HG02981 (cell line): Measurements from ENCODE around the gene NME7.
"Not testable (repeated sequence)": the region's sequence is repeated elsewhere in the genome, so short reads cannot be mapped to it uniquely, and the experiment has no call there.

Experiments
- ATAC-seq: cut with Tn5 transposase; IDR thresholded peaks from one replicate; pipeline ENCODE4 v1.9.1; 2021; ENCODE audit warnings: mild to moderate bottlenecking, moderate library complexity; ENCODE audit not compliant: unreplicated experiment

The NME7 gene

DNA sequence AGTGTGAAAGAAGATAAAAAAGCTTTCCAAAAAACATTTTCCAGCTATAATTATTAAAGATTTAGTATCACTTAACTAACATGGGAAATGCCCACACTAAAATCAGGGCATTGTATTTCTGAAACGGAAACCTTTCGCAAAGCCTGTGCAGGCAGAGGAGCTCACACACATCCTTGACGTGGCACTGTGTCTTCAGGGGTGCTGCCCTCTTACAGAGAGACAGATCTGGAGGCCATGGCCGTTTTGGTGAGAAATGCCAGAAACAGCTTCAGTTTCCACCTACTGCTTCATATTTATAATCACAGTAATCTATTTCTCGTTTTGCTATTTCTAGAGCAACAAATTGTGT, 234.4 kb downstream of the NME7 start:
- no peak for ATAC-seq

DNA sequence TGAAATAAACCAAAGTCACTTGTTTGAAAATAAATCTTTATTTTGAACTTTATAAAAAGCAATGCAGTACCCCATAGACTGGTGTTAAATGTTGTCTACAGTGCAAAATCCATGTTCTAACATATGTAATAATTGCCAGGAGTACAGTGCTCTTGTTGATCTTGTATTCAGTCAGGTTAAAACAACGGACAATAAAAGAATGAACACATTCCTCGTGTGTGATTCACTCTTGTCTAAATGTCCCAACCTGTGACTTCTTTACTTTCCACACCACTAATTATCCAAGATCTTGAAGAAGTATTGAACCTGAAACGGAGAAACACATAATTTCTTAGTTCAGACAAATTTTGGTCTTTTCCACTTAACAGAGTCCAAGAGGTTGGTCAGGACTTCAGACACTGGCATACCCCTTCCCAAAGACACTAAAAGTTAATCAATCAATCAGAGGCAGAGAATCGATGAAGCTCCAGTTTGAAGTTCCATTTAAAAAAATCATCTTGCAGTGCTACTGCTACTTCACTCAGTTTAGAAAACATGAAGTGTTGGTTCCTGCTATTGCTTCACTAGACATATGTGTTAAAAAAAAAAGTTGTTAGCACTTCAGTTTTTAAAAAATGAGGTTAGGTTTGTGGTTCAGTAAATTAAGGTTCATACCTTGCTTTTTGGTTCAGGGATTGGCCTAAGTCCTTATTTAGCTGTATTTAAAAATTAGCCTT, 234.9 kb downstream of the NME7 start:
- no peak for ATAC-seq

DNA sequence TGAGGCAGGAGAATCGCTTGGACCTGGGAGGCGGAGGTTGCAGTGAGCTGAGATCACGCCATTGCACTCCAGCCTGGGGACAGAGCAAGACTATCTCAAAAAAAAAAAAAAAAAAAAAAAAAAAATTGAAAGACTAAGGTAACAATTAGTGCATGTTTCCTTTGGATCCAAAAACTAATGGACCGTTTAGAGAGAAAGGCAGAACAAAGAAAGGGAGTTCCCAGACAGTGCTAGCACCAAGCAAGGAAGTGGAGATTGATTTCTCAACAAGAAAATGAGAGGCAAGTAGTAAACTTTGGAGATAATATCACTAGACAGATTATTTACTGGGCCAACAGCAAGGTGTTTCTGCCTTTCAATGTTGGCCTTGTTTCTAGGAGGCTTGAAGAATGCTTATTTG, 236.9 kb downstream of the NME7 start:
- ATAC-seq = no peak

DNA sequence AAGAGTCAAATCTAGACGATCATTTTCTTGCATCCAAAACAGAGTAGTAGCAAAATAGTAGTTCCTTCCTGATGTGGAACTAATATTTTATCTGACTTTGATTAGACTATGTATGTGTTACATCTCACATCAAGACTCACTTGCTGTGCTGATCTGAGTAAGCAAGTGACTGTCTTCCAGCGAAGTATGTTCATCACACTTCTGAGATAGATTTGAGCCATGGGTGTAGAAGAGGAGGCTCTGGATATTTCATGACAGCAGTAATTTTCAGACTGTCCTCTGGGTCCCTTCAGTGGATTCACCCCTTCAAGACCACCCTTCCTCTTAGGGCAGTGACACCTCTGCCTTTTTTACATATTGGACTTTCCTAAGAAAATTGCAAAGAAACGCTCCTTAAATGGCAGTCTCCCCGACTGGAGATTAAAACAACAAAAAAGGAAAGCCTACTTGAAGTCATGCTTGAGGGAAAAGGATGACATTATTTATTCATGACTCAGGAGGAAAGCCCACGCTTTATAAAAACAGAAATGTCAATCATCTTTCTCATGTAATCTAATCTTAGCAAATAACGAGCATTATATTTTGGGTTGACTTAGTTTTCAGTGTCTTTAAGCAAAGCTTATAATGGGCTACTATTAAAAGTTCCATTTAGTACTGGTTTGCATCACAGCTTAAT, 238.3 kb downstream of the NME7 start:
- no peak for ATAC-seq

DNA sequence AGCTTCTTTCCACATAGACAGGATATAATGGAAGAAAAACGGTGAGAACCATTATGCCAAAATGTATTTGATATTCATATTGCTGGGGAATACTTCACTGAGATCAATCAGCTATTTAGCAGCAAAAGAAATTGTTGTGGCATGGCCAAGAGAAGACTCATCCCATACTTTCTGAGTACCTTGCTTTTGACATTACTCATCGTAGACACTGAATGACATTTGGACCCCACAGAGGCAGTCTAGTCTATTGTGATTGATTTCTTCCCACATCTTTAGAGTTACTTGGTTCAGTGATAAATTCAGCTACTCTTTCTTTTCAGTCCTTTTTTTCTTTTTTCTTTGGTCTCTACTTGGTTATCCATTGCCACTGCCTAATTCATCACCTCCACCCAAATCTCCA, 239.0 kb downstream of the NME7 start:
- no peak for ATAC-seq

DNA sequence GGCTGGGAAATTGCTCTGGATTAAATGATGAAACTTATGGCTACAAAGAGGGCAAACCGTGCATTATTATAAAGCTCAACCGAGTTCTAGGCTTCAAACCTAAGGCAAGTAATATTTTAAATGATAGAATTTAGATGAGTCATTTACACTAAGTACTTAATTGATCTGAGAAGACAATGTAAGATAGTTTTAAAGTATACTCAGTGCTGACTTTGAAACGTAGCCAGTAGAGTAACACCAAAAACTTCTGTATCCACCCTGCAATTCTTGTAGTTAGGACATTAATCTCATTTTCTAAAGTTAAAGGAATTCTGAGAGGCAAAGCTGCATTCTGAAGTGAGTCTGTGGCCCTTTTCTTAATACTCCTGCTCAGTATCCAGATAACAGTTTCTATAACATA, 240.3 kb downstream of the NME7 start:
- ATAC-seq = no peak

DNA sequence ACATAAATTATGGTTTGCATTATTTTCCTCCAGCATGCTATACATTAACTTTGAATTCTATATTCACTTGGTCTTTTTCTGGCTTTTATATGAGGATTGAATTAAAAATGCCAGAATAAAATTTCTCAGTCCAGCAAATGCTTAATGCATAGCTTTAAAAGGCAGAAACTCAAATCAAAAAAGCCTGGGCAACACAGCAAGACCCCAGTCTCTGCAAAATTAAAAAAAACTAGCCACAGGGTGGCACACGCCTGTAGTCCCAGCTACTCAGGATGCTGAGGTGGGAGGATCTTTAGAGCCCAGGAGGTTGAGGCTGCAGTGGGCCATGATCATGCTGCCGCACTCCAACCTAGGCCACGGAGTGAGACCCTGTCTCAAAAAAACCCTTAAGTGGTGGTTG, 241.3 kb downstream of the NME7 start:
- no peak for ATAC-seq

DNA sequence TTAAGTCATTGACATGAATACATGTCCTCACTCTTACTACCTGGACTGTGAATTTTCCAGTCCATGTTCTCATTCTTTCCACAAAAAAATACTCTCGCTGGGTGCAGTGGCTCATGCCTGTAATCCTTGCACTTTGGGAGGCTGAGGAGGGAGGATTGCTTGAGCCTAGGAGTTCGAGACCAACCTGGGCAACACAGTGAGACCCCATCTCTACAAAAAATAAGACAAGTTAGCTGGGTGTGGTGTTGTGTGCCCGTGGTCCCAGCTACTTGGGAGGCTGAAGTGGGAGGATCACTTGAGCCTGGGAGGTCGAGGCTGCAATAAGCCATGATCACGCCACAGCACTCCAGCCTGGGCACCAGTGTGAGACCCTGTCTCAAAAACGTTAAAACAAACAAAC, 242.0 kb downstream of the NME7 start:
- ATAC-seq = not testable (repeated sequence)

DNA sequence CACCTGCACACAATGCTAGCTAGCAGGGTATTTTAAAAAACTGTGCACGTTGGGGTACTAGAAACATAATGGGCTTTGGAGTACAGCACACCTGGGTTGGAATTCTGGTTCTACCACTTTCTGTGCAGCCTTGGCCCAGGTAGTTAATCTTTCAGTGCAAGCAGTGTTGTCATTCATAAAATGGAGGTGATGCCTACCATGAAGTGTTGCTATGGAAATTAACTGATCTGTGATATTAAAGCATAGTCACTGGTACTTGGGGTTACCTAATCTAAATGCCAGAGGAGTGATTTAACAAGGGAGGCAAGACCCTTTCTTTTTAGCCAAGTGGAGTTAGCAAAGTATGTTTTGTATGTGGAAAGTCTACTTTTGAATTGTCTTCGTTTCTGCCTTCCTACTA, 243.1 kb downstream of the NME7 start:
- no peak for ATAC-seq

DNA sequence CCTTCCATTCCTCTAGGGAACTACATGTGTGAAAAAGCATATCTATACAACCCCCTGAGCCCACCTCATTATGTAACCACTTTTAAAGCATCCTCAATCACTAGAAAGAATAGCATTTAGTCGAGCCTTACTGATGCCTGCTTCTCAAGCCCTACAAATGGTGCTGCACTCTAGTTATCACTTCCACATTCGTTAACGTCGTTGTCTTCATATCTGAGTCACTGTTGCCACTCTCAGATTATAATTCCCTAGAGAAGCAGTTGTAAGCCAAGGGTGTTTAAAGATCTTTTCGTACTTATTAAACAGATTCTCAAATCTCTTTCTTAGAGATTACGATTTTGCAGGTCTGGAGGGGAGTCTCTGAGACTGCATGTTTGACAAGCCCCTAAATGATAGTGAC, 244.6 kb downstream of the NME7 start:
- ATAC-seq = peak; percentile 51

DNA sequence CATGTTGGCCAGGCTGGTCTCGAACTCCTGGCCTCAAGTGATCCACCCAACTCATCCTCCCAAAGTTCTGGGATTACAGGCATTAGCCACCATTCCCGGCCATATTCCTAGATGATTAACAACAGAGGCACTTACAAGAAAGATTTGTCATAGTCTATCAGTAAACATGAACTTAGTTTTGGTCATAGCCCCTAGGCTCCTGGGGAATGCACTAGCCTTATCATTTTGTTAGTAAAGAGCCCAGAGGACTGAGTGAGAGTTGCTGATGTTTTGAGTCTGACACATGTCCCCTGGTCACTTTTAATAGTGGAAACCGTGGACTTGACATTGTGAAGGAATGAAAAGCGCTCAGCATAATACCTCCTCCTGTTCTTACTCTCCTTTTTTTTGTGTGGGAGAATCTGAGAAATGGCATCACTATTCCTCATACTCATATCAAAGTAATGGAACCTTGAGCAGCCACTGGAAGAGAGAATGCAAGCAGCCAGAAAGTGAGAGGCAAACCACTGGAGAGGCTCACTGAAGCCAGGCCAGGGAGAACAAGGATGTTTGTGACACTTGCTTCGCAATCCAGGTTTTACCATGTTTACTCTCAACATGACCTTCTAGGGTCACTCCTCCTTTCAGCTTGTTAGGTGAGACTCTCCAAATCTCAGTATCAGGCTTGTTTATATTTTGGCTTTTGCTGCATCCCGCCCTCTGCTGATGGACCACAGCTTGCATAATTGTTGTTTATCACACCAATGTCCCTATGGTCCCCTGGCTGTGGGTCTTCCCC, 246.3 kb downstream of the NME7 start:
- no peak for ATAC-seq

DNA sequence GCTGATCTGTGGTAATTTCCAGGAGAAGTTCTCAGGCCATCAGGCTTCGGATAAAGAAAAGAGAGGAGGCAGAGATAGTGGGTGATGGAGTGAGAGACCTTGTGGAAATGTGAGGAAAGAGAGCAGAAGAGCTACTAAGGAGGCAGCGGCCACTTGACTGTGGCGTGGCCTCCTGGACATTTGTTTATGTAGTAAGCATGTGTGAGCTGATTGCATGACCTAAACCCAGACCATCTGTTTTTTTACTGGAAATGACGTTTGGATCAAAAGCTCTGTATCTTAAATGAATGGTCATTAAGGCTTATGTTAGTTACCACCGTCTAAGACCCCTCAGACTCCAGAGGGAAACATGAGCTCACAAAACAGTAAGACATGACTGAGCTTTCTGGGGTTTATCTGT, 247.5 kb downstream of the NME7 start:
- no peak for ATAC-seq

DNA sequence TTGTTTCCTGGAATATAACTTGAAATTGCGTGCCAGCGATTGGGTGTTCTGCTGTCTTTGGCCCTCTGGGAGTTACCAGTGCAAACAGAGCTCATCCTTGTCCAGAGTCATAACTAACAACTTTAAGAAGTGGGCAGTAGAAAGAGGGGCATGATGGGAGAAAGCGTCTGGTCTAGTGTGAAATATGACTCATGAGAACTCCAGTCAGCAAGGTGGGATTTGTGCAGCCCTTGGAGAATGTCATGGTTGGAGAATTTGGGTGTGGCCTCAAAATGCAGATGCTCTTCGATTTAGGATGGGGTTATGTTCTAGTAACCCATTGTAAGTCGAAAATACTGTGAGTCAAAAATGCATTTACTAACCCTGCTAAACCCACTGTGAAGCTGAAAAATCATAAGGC, 248.2 kb downstream of the NME7 start:
- no peak for ATAC-seq

DNA sequence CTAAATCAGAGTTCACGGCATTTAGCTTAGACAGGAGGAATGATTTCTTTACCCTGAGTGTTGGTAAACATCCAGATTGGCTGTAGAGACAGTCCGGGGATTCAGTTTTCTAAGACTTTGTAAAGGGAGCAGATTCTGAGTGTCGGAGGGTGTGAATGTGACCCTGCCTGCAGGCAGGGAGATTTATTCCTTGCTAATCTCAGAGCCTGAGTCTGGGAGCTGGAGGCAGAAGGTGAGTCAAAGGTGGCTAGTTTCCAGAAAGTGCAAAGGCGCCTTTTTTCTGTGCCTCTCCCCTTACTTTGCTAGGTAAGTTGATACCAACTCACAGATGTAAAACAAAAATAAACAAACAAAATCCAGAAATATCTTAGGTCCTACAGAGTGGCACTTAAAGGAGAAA, 249.4 kb downstream of the NME7 start:
- ATAC-seq = no peak

DNA sequence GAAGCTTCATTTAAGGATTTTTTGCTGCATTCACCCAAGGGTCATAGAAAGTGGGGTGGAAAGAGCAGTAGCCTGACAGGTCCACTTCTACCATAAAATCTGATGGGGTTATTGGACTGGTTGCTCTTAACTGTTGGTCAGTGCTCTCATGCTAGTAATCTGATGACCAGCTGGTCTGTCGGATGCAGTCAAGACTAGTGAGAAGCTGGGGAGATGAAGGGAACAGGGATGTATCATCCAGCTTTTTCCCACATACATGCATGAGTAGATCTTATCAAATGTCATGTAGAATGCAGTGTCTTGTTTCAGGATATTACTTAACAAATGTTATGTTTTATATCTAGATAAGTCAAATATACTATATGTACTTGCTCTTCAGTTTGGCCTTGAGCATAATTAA, 250.0 kb downstream of the NME7 start:
- ATAC-seq = no peak

DNA sequence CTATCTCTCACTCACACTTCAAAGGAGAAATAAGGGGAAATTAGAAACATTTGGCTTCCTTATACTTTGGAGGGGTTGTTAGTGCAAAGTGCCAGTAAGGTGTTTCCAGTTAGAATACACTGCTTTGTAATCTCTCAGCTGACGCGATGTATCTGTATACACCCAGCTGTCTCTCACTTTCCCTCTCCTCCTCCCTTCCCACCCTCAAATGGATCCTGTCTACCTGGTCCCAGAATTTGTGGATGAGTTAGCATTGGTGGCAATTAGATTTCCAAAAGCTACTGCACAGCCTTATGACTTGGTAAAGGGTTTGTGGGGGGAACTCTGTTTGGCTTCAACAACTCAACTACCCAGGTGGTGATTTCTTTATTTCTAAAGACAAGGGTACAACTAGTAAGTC, 250.6 kb downstream of the NME7 start:
- ATAC-seq = no peak

DNA sequence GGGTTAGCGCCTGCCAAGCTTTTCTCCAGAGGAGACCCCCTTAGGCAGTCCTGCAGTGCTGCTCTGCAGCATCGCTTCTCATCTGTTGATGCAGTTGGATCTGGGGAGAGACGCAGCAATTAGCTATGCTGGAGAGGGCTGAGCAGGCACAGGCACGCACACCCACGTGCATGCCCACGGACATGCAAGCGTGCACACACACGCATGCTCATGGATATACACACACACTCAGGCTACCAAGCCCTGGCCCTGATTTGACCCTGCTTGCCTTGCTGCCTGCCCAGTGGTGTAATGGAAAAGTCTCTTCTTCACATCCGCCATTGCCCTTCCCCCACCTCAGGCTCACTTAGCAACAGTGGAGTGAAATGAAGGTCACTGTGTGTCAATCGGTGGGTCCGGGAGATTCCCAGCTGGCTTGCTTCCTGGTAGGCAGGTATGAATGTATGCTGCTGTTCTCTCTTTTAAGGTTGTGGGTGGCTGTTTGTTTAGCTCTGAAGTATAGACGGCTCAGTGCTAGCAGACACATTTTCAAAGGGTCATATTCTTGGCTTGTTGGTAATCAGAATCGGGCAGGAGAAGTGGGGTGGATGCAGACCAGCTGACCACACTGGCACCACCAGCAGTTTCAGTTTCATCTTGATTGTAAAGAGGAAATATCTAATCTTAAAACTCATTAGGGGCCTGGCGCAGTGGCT, 251.6 kb downstream of the NME7 start:
- peak; percentile 62 for ATAC-seq

DNA sequence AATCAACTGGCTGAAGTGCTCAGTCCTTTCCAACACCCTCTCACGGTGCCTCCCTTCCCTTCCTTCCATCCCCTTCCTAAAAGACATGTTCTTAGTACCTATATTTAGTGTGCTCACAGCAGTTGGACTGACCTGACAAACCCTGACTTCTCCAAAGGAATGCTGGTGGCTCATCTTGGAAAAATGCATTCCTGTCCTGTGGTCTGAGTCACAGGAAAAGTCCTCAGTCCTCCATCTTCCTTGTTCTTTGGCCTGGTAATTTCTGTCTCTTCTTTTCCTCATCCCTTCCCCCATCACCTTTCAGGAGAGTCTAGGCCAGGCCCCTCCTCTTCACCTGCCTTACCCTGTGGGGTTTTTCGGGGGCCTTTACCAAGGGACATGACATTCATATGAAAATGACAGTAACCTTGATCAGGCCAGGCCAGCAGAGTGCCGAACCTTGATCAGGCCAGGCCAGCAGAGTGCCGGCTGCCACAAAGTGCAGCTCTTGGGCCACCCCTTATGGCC, 253.9 kb downstream of the NME7 start:
- no peak for ATAC-seq

DNA sequence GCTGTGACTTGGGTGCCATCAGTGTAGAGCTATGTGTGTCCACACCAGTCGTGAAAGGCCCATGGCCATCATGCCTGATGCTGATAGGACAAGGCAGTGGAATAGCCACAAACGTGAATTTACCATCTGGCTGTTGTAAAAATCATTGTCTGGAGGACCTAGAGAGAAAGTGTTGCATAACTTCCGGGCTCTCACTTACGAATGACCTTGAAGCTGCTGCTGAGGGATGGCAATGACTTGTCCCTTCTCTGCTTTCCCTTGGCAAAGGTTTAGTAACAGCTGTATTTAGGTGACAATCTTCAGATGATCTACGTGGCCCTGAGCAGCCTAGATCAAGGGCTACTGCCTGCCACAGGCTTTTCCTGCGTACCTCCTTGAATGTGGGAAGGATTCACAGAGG, 255.4 kb downstream of the NME7 start:
- ATAC-seq = no peak

DNA sequence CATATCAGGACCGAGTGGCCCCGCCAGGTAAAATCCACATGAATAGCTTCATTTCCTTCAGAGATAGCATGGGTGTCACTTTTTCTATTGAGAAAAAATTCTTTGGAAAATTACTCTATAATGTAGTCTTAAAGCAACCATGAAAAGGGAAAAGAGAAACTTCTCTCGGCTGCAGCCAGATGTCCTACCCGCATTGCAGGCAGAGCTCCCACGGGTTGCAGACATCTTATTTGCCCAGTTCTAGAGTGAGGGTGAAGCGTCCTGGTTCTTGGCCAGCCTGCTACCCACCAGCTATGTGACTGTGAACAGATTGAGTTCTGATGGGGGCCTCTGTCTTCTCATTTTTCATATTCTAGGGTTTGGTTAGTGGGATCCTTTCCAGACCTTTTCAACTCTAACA, 256.1 kb downstream of the NME7 start:
- ATAC-seq = no peak

DNA sequence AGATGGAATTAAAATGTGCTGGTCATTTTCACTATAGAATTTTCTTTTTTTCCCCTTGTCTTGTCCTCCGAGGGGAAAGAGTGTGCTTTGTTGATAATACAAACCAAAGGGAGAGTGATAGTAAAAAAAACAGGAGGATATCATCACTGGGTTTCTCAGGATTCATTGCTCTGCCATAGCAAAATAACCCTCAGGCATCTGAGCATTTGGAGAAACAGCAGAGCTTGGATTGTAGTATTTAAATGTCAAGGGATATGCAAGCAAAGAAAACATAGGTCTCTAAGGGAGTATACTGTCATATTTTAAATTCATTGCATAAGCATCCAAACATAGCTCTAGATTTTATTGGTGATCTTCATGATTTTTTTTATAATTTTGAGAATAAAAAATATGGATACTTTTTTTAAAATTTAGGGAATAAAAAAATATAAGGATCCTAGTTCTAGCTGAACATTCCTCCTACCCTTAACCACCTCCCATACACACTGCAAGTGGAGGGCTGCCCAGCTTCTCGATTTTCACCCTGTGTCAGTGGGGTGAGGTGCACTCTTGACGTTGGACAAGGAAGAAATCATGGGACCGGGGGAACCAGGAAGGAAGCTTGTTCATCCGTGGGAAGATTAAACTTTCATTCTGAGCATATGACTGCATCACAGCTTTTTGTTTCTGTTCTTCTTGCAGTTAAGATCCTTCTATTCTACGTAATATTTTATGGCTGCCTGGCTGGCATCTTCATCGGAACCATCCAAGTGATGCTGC, 256.7 kb downstream of the NME7 start:
- no peak for ATAC-seq
